ENCODE data around the gene KRTAP12-4.

The KRTAP12-4 gene

GRCh38 chr21:44625756-44626155 is 28.7 kb downstream of the KRTAP12-4 start:
- no peak overlapping the region for H3K27ac ChIP-seq (ENCODE audit: low read length)
- H3K4me3 ChIP-seq (ENCODE audit: low read length), result no peak overlapping the region
- H4K20me1 ChIP-seq (ENCODE audit: insufficient read depth, low read length), result no peaks in the 10 kb centered on the region
- no peak overlapping the region for H3K4me2 ChIP-seq (ENCODE audit: low read length)
- H3K9ac ChIP-seq (ENCODE audit: low read length), result no peak overlapping the region
- H3K36me3 ChIP-seq (replicated peaks; ENCODE audit: low read depth, low read length), result no peaks in the 10 kb centered on the region
- 0 out of 2 replicates have a peak, but pooled peaks cover 1% of the 10 kb centered on the region for H3K9me3 ChIP-seq (ENCODE audit: insufficient read depth, low read length)
- H2AFZ ChIP-seq (ENCODE audit: low read depth, low read length), result no peak overlapping the region
- H3K27me3 ChIP-seq (ENCODE audit: low read depth, low read length), result no peaks in the 10 kb centered on the region
- H3K79me2 ChIP-seq (ENCODE audit: low read length), result no peaks in the 10 kb centered on the region
- TF ChIP-seq CTCF (IDR thresholded peaks at IDR 0.05; ENCODE audit: low read depth, low read length) (no peak), EZH2phosphoT487 (IDR thresholded peaks at IDR 0.05; ENCODE audit: low read depth) (no peak)
- H3K4me1 ChIP-seq (ENCODE audit: low read length), result no peaks in the 10 kb centered on the region

GRCh38 chr21:44623575-44623974 is 30.9 kb downstream of the KRTAP12-4 start:
- Histone ChIP-seq H4K20me1 (ENCODE audit: insufficient read depth, low read length) (no peaks in the 10 kb centered on the region), H2AFZ (ENCODE audit: low read depth, low read length) (no peak overlapping the region), H3K4me2 (ENCODE audit: low read length) (no peak overlapping the region), H3K36me3 (replicated peaks; ENCODE audit: low read depth, low read length) (no peaks in the 10 kb centered on the region), H3K79me2 (ENCODE audit: low read length) (no peaks in the 10 kb centered on the region), H3K4me1 (ENCODE audit: low read length) (no peaks in the 10 kb centered on the region), H3K4me3 (ENCODE audit: low read length) (no peak overlapping the region), H3K9me3 (ENCODE audit: insufficient read depth, low read length) (peaks cover 4% of the 10 kb centered on the region; the same call in 1 of the 2 replicates), H3K27ac (ENCODE audit: low read length) (no peak overlapping the region), H3K9ac (ENCODE audit: low read length) (no peak overlapping the region), H3K27me3 (ENCODE audit: low read depth, low read length) (no peaks in the 10 kb centered on the region)
- no peak for TF ChIP-seq CTCF (IDR thresholded peaks at IDR 0.05; ENCODE audit: low read depth, low read length)
- no peak for TF ChIP-seq EZH2phosphoT487 (IDR thresholded peaks at IDR 0.05; ENCODE audit: low read depth)

GRCh38 chr21:44619886-44620285 is 34.6 kb downstream of the KRTAP12-4 start:
- H2AFZ ChIP-seq (ENCODE audit: low read depth, low read length), result no peak overlapping the region
- no peaks in the 10 kb centered on the region for H3K36me3 ChIP-seq (replicated peaks; ENCODE audit: low read depth, low read length)
- no peak for TF ChIP-seq EZH2phosphoT487 (IDR thresholded peaks at IDR 0.05; ENCODE audit: low read depth)
- TF ChIP-seq CTCF (IDR thresholded peaks at IDR 0.05; ENCODE audit: low read depth, low read length), result no peak
- H3K79me2 ChIP-seq (ENCODE audit: low read length), result no peaks in the 10 kb centered on the region
- H3K4me1 ChIP-seq (ENCODE audit: low read length), result no peaks in the 10 kb centered on the region
- H3K9ac ChIP-seq (ENCODE audit: low read length), result no peak overlapping the region
- peaks cover 4% of the 10 kb centered on the region; the same call in 1 of the 2 replicates for H3K9me3 ChIP-seq (ENCODE audit: insufficient read depth, low read length)
- no peak overlapping the region for H3K4me2 ChIP-seq (ENCODE audit: low read length)
- H3K27me3 ChIP-seq (ENCODE audit: low read depth, low read length), result no peaks in the 10 kb centered on the region
- no peaks in the 10 kb centered on the region for H4K20me1 ChIP-seq (ENCODE audit: insufficient read depth, low read length)
- H3K4me3 ChIP-seq (ENCODE audit: low read length), result no peak overlapping the region
- H3K27ac ChIP-seq (ENCODE audit: low read length), result no peak overlapping the region

GRCh38 chr21:44618909-44619308 is 35.5 kb downstream of the KRTAP12-4 start:
- Histone ChIP-seq H3K9ac (ENCODE audit: low read length) (no peak overlapping the region), H3K4me3 (ENCODE audit: low read length) (no peak overlapping the region), H3K36me3 (replicated peaks; ENCODE audit: low read depth, low read length) (no peaks in the 10 kb centered on the region), H4K20me1 (ENCODE audit: insufficient read depth, low read length) (no peaks in the 10 kb centered on the region), H3K27ac (ENCODE audit: low read length) (no peak overlapping the region), H3K27me3 (ENCODE audit: low read depth, low read length) (no peaks in the 10 kb centered on the region), H3K79me2 (ENCODE audit: low read length) (no peaks in the 10 kb centered on the region), H2AFZ (ENCODE audit: low read depth, low read length) (peak overlapping the region; percentile 31; the same call in 1 of the 2 replicates), H3K4me2 (ENCODE audit: low read length) (no peak overlapping the region), H3K4me1 (ENCODE audit: low read length) (no peaks in the 10 kb centered on the region), H3K9me3 (ENCODE audit: insufficient read depth, low read length) (peaks cover 4% of the 10 kb centered on the region; the same call in 1 of the 2 replicates)
- TF ChIP-seq CTCF (IDR thresholded peaks at IDR 0.05; ENCODE audit: low read depth, low read length), result no peak
- TF ChIP-seq EZH2phosphoT487 (IDR thresholded peaks at IDR 0.05; ENCODE audit: low read depth), result no peak

Data from OCI-LY3 (cell line).